CD4-positive, alpha-beta T cell treated with Interleukin-10 for 1 hour (primary cell): ENCODE data around the gene CRX.
"Not testable (repeated sequence)": the region's sequence is repeated elsewhere in the genome, so short reads cannot be mapped to it uniquely, and the experiment has no call there.

Source experiments
- DNase-seq: peaks from one replicate; pipeline ENCODE4 v3.0.0-alpha.2; 2020

Gene CRX

DNA sequence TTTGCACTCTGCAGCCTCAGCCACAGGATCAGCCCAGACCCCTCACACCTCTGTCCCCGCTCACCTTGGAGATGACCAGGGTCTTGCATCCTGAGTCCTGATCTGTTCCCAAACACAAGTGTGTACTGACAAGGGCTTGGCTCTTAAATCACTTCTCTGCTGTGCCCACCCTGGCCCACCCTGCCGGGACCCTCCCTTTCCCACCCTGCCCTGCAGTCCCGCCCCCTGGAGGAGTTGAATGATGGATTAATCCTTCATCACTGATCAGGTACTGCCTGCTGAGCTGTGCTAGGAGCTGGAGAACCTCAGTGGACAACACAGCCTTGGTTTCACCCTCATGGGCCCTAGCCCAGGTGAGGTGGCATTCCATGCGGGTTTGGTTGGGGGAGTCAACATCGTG, 17.3 kb upstream of the CRX start, which contains the start of gene TPRX1:
Gene TPRX1 (minus strand): TSS at position 101 of the 400 bp plus-strand sequence. CDS start 12 bp downstream, at position 89.
- DNase-seq: not testable (repeated sequence)

DNA sequence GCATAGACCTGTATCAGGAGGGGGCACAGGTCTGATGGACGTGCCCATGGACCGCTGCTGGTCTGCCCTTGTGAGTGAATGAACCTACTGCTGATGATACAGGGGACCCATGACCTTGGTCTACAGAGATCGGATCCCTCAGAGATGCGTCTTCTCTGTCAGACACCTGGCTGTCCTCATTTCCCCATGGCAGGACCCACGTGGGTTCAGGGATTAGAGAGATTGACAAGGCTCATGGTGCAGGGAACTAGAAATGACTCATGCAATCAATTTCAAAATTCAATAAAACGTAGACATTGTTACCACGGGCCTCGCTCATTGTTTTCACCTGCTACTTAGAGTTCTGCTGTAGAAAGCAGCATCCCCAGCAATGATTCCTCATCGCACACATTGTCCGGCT, 16.4 kb upstream of the CRX start:
- DNase-seq: no peak

DNA sequence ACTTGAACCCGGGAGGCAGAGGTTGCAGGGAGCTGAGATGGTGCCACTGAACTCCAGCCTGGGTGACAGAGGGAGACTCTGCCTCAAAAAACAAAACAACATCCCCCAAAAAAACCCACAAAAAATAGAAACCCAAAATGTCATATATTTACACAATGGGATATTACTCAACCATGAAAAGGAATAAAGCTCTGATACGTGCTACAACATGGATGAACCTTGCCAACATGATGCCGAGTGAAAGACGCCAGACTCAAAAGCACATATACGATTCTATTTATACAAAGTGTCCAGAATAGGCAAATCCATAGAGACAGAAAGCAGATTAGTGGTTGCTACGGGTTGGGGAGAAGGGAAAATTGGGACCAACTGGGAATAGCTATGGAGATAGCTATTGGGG, 15.3 kb upstream of the CRX start:
- no peak for DNase-seq

DNA sequence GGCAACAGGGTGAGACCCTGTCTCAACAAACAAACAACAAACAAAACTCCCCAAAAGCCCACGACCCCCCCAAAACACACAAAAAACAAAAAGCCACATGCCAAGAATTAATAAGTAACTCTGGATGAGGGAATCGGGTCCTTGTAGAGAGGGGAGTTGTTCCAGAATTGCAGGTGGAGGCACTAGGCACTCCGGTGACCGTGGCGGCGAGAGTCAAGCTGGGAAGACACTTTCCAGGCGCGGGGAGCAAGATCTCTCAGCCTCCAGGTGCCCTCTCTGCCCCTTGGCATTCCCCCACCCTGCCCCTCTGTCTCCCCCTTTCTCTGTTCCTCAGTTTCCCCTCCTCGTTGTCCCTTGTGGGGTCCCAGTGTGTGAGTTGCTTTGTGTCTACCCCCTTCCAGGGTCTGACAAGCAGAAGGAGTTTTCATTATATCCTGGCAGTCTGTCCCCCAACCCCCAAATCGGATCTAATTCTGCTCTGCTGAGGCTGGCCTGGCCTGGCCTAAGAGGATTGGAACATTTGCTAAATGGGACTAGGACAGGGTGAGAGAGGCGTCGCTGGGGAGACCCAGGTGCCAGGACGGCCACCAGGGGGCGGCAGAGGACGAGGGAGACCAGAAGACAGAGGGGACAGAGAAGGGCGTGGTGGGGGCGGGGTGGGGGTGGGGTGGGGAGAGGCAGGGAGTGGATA, 8.3 kb upstream of the CRX start:
- peak; percentile 70 for DNase-seq

DNA sequence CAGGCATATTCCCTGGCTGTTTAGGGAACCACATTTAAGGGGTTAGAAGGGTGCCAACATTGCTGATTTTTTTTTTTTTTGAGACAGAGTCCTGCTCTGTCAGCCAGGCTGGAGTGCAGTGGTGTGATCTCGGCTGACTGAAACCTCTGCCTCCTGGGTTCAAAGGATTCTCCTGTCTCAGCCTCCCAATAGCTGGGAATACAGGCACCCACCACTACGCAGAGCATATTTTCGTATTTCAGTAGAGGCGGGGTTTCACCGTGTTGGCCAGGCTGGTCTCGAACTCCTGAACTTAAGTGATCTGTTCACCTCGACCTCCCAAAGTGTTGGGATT, 7.8 kb upstream of the CRX start:
- DNase-seq: no peak

DNA sequence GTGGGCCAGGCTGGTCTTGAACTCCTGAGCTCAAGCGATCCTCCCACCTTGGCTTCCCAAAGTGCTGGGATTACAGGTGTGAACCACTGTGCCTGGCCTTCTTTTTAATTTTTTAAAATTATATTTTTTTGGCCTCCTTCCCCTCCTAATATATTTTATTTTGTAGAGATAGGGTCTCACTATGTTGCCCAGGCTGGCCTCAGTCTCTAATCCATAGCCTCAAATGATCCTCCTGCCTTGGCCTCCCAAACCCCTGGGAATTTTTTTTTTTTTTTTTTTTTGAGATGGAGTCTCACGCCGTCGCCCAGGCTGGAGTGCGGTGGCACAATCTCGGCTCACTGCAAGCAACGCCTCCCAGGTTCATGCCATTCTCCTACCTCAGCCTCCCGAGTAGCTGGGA, 5.5 kb upstream of the CRX start:
- DNase-seq: not testable (repeated sequence)

DNA sequence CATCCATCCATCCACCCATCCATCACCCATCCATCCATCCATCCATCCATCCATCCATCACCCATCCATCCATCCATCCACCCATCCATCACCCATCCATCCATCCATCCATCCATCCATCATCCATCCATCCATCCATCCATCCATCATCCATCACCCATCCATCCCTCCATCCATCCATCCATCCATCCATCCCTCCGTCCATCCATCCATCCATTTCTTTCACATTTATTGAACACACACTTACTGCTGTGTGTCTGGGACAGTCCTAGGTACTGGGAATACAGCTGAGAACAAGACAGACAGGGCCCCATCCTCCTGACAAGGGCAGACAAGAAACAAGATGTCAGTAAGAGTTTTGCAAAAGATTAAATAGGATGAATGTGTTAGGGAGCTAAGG, 3.5 kb upstream of the CRX start:
- not testable (repeated sequence) for DNase-seq

DNA sequence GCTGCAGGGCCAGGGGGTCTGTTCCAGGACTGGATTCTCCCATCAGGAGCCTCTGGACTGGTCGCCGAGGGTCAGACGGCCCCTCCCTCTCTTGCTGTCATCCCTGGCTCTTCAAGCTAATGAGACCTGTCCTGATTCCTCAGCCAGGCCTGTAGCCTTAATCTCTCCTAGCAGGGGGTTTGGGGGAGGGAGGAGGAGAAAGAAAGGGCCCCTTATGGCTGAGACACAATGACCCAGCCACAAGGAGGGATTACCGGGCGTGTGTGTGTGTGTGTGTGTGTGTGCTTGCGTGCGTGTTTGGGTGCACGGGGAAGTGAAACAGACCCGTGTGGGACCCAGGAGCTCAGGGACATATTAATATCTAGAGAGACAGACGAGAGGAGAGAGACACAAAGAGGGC, 1.9 kb upstream of the CRX start:
- no peak for DNase-seq

DNA sequence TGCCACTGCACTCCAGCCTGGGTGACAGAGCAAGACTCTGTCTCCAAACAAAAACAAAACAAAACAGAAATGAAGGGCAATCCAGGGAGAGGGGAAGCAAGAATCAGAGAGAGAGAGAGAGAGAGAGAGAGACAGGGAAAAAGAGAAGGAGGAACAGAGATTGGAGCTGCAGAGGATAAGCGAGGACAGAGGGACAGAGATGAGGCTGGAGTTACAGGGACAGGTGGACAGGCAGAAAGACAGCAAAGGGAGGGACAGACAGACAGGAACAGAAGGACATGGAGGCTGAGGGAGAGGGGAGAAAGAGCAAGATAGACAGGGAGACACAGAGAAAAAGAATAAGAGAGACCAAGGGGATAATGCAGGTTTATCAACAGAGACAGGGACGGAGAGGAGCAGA, 1.3 kb upstream of the CRX start:
- DNase-seq: no peak

DNA sequence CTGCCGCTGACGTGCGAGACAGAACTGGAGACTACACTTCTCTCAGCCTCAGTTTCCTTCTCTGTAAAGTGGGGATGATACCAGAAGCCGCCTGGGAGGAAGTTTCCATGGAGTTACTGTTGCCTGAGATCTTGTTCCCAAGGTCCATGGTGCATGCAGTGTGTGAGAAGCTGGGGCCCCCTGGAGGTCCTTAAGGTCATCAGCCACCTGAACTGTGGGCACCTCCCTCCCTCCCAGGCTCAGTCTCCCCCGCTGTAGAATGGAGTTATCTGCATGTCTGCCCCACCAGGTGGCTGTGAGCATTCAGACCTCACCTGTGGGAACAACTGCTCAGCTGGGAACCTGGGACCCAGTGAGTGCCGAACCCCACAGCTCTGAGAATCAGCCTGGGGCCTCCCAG, 2.7 kb downstream of the CRX start:
- DNase-seq: no peak

DNA sequence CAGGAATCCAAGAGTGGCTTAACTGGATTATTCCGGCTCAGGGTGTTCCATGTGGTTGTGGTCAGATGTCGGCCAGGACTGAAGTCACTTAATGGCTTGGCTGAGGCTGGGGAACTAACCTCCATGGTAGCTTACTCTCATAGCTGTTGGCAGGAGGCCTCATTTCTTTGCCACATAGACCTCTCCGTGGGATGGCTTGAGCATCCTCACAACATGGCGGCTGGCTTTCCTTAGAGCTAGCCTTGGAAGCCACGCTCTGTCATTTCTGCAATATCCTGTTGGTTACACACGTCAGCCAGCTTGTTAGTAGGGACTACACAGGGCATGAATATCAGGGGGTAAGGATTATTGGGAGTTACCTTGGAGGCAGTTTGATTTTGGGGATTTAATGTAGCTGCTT, 5.1 kb downstream of the CRX start:
- DNase-seq: no peak

DNA sequence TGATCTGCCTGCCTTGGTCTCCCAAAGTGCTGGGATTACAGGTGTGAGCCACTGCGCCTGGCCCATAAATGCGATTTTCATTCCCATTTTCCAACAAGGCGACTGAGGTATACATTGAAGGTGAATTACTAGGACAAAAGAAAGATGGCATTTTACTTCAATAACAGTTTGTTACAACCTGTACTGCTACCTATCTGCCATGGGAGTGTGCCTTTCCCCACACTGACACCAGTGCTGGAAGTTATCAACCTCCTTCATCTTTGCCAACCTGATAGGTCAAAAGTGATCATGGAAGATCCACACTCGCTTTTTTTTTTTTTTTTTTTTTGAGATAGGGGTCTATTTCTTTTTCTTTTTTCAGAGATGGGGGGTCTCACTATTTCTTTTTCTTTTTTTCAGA, 11.0 kb downstream of the CRX start:
- no peak for DNase-seq

DNA sequence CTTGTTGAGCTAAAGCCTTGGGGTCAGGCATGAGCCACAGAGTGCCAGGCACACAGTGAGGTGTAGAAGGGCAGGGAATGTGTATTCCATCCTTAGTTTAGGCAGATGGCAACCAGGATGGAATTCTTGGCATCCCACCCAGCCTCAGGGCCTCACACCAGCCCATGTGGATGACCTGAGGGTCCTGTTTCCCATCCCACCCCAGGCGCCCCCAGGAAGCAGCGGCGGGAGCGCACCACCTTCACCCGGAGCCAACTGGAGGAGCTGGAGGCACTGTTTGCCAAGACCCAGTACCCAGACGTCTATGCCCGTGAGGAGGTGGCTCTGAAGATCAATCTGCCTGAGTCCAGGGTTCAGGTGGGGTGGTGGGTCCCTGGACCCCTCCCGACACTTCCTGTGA, 14.3 kb downstream of the CRX start:
- DNase-seq: no peak

DNA sequence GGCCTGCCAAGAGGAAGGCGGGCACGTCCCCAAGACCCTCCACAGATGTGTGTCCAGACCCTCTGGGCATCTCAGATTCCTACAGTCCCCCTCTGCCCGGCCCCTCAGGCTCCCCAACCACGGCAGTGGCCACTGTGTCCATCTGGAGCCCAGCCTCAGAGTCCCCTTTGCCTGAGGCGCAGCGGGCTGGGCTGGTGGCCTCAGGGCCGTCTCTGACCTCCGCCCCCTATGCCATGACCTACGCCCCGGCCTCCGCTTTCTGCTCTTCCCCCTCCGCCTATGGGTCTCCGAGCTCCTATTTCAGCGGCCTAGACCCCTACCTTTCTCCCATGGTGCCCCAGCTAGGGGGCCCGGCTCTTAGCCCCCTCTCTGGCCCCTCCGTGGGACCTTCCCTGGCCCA, 17.7 kb downstream of the CRX start:
- DNase-seq: no peak

DNA sequence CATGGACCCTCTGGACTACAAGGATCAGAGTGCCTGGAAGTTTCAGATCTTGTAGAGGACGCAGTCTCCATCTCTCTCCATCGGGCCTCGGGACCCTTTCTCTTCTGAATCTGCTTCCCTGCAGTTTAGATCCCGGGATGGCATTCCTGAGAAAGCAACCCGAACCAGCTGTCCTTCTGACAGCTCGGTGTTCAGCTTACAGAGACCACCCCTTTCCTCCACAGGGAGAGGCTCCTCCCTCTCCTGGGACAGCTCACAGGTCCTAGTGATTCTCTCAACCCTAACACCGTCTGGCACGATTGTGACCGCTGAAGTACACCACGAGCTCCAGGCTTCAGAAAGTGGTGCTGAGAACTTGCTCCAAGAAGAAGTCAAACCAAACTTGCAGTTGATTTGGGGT, 18.2 kb downstream of the CRX start:
- no peak for DNase-seq

DNA sequence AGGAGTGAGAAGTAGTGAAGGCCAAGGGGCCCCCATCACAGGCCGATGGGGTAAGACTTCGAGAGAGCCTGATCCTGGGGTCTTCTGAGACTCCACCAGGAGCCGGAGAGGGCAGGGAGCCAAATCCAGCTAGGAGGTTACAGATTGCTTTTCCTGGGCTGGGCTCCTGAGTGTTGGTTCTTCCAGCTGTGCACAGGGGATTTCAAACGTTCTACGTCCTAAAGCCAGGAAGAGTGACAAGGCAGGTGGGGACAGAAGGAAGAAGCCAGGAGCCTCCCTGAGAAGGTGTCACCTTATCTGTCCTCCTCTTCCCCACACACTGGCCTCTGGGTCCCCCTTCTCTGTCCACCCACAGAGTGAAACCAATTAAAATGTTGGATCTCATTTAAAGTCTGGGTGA, 21.2 kb downstream of the CRX start:
- DNase-seq: no peak

DNA sequence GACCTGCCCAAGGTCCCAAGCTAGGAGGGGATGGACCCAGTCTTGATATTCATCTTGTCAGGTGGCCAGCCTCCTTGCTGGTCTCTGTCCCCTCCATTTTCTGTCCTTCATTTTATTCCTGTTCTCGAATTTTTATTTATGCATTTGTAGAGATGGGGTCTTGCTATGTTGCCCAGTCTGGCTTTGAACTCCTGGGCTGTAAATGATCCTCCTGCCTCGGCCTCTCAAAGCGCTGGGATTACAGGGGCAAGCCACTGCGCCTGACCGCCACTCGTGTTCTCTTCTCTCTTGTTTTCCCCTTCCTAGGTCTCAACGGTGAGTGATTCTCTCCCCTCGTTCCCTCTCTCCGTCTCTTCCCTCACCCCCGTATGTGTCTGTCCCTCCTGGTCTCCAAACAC, 26.7 kb downstream of the CRX start:
- no peak for DNase-seq

DNA sequence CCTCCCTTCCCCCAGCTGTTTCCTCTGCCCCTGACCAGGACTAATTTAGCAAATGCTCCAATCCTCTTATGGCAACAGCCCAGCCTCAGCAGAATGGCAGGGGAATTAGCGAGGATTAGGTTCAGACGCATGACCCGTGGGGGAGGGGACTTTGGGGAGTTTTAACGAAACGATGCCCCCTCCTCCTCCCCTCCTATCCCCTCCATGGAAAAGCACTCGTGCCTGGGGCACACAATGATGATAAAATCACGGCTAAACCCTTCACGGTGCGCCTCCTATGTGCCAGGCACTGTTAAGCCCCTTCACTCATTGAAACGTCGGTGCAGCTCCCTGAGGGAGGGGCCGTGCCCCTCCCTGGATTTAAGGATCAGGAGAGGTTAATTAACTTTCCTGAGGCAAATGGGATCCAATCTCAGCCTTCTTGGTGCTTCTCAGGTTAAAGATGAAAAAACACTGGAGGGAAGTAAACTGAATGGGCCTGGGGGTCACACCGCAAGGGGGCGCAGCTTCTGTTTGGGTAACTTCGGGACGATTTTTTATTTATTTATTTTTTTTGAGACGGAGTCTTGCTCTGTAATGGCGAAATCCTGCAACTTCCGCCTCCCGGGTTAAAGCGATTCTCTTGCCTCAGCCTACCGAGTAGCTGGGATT, 27.2 kb downstream of the CRX start:
- DNase-seq: peak; percentile 12

DNA sequence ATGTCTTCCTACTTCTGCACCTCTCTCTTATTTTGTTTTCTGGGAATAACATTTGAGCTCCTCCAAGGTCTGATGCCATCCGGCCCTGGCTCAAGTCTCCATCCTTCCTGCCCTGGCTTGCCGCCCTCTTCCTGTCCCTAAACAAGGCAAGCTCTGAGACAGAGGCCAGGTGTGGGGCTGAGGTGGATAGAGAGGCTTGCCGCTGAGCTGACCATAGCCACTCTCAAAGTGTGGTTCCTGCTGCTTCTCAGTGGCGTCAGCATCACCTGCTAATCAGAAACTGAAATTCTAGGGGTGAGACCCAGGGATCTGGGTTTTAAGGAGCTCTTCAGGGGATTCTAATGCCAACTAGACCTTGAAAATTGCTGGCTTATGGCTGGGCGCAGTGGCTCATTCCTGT, 31.3 kb downstream of the CRX start:
- DNase-seq: no peak

DNA sequence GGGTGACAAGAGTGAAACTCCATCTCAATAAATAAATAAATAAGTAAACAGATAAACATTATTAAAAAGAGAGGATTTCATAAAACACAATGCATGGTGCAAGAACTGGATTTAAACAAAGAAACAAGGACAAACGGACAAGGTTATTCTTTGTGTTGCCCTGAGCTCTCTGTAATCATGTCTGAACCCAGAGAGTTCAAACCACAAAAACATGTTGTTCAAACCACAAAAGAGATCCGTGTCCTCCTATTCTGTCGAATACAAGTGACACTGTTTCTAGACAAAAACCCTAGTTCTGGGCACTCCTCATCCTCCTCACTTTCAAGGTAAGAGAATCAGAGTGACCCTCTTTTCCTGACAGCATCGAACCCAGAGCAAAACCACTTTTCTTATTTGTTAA, 32.7 kb downstream of the CRX start:
- DNase-seq: no peak

DNA sequence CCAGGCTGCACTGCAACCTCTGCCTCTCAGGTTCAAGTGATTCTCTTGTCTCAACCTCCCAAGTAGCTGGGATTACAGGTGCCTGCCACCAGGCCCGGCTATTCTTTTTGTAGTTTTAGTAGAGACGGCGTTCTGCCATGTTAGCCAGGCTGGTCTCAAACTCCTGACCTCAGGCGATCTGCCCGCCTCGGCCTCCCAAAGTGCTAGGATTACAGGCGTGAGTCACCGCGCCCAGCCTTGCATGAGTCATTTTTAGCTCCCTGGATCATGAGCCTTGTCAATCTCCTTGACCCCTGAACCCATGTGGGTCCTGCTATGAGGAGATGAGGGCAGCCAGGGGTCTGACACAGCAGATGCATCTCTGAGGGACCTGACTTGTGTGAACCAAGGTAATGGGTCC, 36.5 kb downstream of the CRX start:
- DNase-seq: not testable (repeated sequence)

DNA sequence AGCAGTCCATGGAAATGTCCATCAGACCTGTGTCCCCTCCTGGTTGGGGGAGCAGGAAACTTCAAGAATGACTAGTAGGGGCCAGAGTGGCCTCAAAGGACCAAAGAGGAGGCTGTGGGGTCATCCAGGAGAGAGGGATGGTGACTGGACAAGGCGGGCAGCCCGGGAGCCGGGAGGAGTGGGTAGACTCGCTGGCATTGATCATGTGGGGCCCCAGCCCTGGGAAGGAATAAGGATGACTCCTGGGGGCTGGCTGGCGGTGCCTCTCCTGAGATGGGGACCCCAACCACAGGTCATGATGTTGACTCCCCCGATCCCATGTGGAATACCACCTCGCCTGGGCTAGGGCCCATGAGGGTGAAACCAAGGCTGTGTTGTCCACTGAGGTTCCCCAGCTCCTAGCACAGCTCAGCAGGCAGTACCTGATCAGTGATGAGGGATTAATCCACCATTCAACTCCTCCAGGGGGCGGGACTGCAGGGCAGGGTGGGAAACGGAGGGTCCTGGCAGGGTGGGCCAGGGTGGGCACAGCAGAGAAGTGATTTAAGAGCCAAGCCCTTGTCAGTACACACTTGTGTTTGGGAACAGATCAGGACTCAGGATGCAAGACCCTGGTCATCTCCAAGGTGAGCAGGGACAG, 37.0 kb downstream of the CRX start, which contains the start of gene TPRX2:
Gene TPRX2 (plus strand): TSS at position 590 of the 640 bp plus-strand sequence. CDS start 12 bp downstream, at position 602.
- DNase-seq: not testable (repeated sequence)

DNA sequence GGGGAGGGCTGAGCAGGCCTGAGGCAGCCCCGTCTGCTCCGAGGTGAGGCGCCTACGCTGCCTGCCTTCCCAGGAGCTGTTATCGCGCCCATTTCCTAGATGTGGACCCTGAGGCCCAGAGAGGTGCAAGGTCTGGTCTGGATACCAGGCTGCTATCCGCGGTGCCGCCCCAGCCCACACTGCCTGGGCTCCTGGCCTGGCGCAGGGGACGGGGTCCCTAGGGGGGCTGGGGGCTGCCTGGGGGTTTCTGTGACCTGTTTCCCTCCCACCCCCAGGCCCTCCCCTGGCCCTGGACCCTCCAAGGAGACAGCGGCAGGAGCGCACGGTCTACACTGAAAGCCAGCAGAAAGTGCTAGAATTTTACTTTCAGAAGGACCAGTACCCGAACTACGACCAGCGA, 38.1 kb downstream of the CRX start:
- DNase-seq: not testable (repeated sequence)

DNA sequence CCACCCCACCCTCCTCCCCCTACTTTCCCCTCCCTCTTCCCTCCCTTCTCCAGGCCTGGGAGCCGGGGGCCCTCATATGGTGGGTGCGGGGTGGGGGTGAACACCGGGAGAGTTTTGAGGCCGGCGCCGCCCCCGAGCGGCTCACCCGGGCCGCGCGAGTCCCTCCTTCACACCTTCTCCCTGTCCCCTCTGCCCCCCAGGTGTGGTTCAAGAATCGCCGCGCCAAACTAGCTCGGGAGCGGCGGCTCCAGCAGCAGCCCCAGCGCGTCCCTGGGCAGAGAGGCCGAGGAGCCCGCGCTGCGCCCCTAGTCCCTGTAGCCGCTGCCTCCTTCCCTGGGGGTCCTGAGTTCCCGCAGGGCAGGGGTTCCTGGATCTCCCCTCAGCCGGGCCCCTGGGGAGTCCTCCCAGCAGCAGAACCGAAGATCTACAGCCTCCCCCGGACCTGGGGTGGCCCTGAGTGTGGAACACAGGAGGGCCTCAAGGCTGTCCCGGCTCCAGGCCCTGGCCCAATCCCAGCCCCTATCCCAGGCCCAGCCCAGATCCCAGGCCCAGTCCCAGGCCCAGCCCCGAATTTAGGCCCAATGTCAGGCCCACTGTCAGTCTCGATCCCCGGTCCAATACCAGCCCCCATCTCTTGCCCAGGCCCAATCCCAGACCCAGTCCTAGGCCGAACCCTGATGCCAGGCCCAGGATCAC, 39.0 kb downstream of the CRX start:
- DNase-seq: no peak
